ENCODE results near the gene TMEM38A.

The TMEM38A gene

GRCh38 chr19:16660763-16661479 lies at the start of gene TMEM38A:
TSS of gene TMEM38A (plus strand) at chr19:16661139. CDS start at chr19:16661218, 79 bp downstream.
- DNase-seq (ENCODE audit: low spot score), result peak; percentile 78

- DNase-seq (ENCODE audit: low spot score), result no peak
Observed at GRCh38 chr19:16612636-16613035, 48.3 kb upstream of the TMEM38A start.

DNA sequence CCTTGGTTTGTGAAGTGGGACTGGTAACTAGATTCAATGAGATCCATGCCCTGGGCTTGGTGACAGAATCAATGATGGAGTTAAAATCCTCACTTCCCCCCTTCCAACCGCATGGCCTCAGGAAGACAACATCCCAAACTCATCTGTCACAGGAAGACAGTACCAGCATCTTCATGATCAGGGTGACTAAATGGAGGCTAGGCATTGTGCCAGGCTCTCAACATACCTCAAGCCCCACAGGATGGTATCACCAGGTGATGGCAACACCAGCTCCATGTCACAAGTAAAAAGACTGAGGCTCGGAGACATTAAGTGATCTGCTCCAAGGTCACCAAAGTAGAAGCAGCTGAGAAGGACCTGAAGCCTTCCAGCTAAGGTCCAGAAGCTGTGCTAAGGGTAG lies 47.1 kb upstream of the TMEM38A start:
- DNase-seq (ENCODE audit: low spot score), result no peak

DNA sequence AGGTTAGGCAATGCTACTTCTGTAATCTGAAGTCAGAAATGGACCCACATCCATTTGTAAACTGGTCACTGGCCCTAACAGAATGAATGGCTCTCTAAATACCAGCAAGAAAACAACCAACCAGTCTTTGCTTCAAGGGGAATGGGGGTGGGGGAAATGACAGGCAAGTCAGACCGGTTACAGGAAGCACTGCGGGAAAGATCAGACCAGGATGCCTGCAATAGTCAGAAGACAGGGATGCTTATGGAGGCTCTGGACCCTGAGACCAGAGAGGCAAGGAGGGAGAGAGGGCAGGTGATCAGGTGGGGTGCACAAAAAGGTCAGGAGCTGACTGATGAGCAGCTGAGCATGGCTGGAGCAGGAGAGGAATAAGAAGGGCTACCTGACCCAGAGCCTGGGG lies 46.0 kb upstream of the TMEM38A start:
- DNase-seq (ENCODE audit: low spot score), result no peak

DNA sequence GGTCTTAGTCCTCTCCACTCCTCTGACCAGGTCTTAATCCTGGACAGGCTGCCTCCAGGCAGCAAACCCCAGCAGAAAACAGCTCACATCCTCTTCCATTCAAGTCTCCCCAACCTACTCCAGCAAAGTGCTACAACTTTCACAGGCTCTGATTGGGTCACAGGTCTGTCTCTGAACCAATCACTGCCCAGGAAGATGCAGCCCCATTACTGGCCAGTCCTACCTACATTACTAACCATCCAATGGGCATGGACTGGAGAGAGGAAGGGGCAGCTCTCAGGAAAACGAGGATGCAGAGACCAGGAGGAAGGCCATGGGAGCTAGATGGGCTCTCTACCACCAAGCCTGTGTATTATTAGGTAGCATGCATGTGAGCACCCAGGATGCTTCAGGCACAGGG lies 45.1 kb upstream of the TMEM38A start:
- no peak for DNase-seq (ENCODE audit: low spot score)

GRCh38 chr19:16618248-16618647 lies 42.7 kb upstream of the TMEM38A start:
- no peak for DNase-seq (ENCODE audit: low spot score)

GRCh38 chr19:16619457-16619856 lies 41.5 kb upstream of the TMEM38A start:
- DNase-seq (ENCODE audit: low spot score), result no peak

DNA sequence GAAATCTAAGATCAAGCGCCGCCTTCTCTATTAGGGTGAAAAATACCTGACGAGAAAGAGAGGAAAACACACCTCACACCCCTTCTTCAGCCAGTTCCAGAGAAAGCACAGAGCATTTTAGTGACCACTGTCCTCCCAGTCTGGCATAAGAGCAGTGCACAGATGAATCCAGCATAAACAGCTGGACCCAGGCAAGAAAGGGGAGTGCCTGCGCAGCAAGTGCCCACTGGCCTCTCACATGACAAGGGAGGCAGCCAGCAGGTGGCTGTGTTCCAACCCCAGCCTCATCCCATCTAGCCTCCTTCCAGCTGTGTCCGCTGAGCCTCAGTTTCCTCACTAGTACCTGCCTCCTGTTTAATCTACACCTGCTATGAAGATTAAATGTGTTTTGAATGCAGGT lies 40.9 kb upstream of the TMEM38A start:
- no peak for DNase-seq (ENCODE audit: low spot score)

- no peak for DNase-seq (ENCODE audit: low spot score)
Observed at GRCh38 chr19:16620584-16620983, 40.4 kb upstream of the TMEM38A start.

DNA sequence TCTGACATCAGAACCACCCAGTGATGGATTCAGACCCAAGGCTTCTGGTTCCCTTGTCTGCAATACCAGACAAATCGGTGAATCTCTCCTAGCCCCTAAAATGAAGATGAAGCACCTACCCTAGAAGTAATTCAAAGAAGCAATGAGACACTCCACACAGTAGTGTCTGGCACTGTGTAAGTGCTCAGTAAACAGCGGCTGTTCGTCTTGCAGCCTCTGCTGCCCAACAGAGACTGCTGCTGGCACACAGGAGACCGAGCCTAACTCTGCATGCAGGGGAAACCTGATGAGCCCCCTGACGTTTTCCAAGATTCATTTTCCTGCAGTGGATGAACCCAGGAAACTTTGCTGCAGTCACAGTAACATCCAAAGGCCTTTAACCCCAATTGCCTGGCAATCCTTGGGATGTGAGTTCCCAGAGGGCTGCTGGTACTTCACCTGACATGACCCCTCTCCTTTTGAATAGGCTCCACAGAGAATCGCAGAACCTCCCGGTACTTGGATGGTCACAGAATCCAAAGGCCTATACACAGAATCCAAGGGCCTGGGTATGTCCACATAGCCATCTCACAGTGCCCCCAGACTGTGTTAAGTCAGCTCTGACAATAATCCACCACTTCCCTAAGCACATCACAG lies 39.7 kb upstream of the TMEM38A start:
- DNase-seq (ENCODE audit: low spot score), result no peak

GRCh38 chr19:16623066-16623465 lies 37.9 kb upstream of the TMEM38A start:
- DNase-seq (ENCODE audit: low spot score), result no peak

DNA sequence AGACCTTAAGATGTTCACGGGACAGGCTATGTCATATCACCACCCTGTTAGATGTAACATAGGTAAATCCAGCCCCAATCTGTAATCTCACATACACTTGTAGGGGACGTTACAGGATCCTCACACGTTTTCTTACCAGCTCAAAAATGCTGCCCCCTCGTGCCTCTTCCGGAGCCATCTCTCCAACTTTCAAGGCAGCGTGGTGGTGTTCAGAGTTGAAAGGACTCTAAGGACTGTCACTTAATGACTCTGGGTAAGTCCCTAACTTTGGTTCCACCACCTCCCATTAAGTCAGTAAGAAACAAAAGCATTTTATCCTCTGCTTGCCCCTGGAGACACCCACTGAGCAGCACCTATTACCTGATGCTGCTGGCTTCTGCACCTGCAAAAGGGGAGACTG lies 37.4 kb upstream of the TMEM38A start:
- DNase-seq (ENCODE audit: low spot score), result no peak

DNA sequence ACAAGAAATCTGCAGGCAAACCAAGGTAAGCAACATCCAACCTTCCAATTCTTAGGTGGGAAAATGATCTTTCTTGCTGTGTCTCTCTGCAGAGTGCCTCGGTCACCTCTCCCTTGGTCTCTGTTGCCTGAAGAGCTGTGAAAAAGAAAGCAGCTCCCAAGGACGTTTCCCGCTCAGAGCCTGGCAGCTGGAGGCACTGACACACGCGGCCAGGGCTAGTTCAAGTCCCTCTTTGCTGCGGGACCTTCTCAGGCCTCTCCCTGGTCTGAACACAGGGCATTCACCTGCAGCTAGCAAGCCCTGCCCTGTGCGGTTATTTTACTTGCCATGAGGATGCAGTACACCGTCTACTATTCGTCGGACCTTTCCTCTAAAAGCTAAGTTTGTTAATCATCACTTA lies 36.7 kb upstream of the TMEM38A start:
- DNase-seq (ENCODE audit: low spot score), result no peak

GRCh38 chr19:16625163-16625958 lies 35.6 kb upstream of the TMEM38A start:
- no peak for DNase-seq (ENCODE audit: low spot score)

DNA sequence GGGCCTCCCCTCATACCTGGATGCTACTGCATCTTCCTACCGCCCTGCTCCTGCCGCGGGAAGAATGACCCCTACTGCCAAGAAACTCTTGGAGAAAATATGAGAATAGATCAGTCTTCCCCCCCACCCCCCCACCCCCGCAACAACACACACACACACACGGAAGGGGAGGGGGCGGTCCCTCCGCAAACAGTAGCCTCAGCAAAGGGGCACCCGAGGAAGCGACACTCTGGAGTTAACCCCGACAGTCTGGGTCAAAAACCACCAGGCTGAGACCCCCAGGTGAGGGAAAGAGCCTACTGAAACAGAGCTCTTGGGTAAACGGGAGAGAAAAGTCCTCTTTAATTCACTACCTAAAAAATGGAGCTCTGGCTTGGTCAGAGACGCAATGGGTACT lies 34.1 kb upstream of the TMEM38A start:
- DNase-seq (ENCODE audit: low spot score), result no peak

DNA sequence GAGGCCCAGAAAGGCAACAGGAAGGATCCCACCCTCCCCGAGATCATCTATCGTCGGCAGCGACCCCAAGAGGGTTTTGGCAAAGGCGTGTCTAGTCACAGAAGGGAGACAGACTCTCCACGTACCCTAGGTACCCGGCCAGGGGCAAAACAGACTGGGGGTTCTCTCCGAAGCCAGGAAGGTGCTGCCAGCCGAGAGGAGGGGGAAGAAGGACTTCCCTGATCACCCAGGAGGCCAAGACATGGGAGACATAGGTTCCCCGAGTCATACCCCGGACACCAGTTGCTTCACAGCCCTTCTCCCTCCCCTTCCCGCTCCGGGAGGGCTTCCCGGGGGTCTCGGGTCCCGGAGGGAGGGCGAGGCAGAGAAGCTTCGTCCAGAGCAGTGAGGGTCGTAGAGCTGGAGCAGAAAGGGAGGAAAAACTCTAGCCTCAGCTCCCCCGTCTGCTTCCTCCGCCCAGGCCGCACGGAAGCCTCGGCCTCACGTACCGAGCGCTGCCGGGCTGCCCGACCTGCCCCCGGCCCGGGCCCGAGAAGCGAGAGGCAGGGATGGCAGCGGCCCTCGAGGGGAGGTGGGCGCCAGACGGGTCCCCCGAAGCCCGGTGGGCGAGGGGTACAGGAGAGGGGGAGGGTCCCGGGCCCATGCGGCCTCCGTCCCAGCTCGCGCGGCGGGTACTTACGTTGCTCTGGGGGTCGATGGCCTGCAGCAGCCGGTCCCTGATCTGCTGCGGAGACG lies 33.6 kb upstream of the TMEM38A start:
- DNase-seq (ENCODE audit: low spot score), result no peak

DNA sequence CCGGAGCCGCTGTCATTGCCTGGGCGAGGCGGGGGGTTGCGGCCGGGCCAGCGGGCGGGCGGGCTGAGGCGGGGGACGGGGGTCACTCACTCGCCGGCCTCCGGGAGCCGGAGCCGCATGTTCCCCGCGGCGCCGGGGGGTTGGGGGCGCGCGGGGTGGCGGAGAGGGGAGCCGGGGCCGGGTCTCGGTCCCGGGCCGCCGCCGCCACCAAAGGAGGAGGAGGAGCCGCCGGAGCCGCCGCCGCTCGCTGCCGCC lies 33.1 kb upstream of the TMEM38A start:
- no peak for DNase-seq (ENCODE audit: low spot score)

GRCh38 chr19:16628183-16628983 lies 32.6 kb upstream of the TMEM38A start, which contains the start of gene MED26:
TSS of gene MED26 (minus strand) at chr19:16628204. CDS start at chr19:16627943, 261 bp downstream.
- DNase-seq (ENCODE audit: low spot score), result peak; percentile 98

GRCh38 chr19:16628984-16629691 lies 31.8 kb upstream of the TMEM38A start:
- peak; percentile 81 for DNase-seq (ENCODE audit: low spot score)

- no peak for DNase-seq (ENCODE audit: low spot score)
Observed at GRCh38 chr19:16631465-16631864, 29.5 kb upstream of the TMEM38A start.

- DNase-seq (ENCODE audit: low spot score), result no peak
Observed at GRCh38 chr19:16637535-16637934, 23.4 kb upstream of the TMEM38A start.

Data from left forelimb (tissue), 1 donor.